Esophagus mucosa (tissue), 1 donor: ENCODE results near the gene SYF2. TPM values are rescaled to one million over a fixed set of nuclear protein-coding genes. Genes with fewer than 3 reads are reported as not detected.
"Not testable (repeated sequence)": the region's sequence is repeated elsewhere in the genome, so short reads cannot be mapped to it uniquely, and the experiment has no call there.

Source experiments
- ATAC-seq: fragments of 200-7000 bp; cut with Tn5 transposase; one replicate; pipeline ENCODE4 v1.9.1; 2020
- total RNA-seq: library from RNA; stranded (reverse); gene quantifications from one replicate; pipeline ENCODE4 v1.2.4, GENCODE V29; 2023
- donor health status: DM: yes; HTN: yes; CAD: no.

SYF2 gene
- 20.7 TPM for total RNA-seq

- peak; percentile 88 for ATAC-seq
Observed at GRCh38 chr1:25232027-25232865, at the start of gene SYF2. TSS of gene SYF2 (minus strand) at chr1:25232502. CDS start at chr1:25232467, 35 bp downstream.

- not testable (repeated sequence) for ATAC-seq
Observed at GRCh38 chr1:25279693-25280111, 47.4 kb upstream of the SYF2 start.

GRCh38 chr1:25278790-25279189, 46.5 kb upstream of the SYF2 start:
- not testable (repeated sequence) for ATAC-seq

- ATAC-seq, result not testable (repeated sequence)
Observed at GRCh38 chr1:25278358-25278757, 46.1 kb upstream of the SYF2 start.

- not testable (repeated sequence) for ATAC-seq
Observed at GRCh38 chr1:25277295-25277694, 45.0 kb upstream of the SYF2 start.

- ATAC-seq, result not testable (repeated sequence)
Observed at GRCh38 chr1:25275648-25276047, 43.3 kb upstream of the SYF2 start.

GRCh38 chr1:25272238-25272637, 39.9 kb upstream of the SYF2 start, which contains the start of gene RHD:
TSS of gene RHD (plus strand) at chr1:25272509. CDS start at chr1:25272548, 39 bp downstream.
- not testable (repeated sequence) for ATAC-seq

GRCh38 chr1:25268143-25268760, 36.0 kb upstream of the SYF2 start:
- not testable (repeated sequence) for ATAC-seq

- ATAC-seq, result peak; percentile 97
Observed at GRCh38 chr1:25267288-25268142, 35.2 kb upstream of the SYF2 start.

- ATAC-seq, result peak; percentile 57
Observed at GRCh38 chr1:25266554-25267287, 34.4 kb upstream of the SYF2 start.

GRCh38 chr1:25260336-25260735, 28.0 kb upstream of the SYF2 start:
- ATAC-seq, result not testable (repeated sequence)

GRCh38 chr1:25259813-25260212, 27.5 kb upstream of the SYF2 start:
- peak; percentile 63 for ATAC-seq

- ATAC-seq, result no peak
Observed at GRCh38 chr1:25257196-25257595, 24.9 kb upstream of the SYF2 start.

GRCh38 chr1:25256578-25256965, 24.3 kb upstream of the SYF2 start:
- ATAC-seq, result no peak

GRCh38 chr1:25255706-25256577, 23.6 kb upstream of the SYF2 start:
- ATAC-seq, result no peak

- no peak for ATAC-seq
Observed at GRCh38 chr1:25253911-25254310, 21.6 kb upstream of the SYF2 start.

- no peak for ATAC-seq
Observed at GRCh38 chr1:25247829-25248754, 15.8 kb upstream of the SYF2 start.

GRCh38 chr1:25247024-25247828, 14.9 kb upstream of the SYF2 start, which contains the start of gene RSRP1:
TSS of gene RSRP1 (minus strand) at chr1:25247454. CDS start at chr1:25246963, 491 bp downstream.
- peak; percentile 93 for ATAC-seq

- ATAC-seq, result peak; percentile 8
Observed at GRCh38 chr1:25246600-25247023, 14.3 kb upstream of the SYF2 start.
